Endothelial cell of umbilical vein (primary cell): ENCODE measurements around the gene SH3PXD2A. TPM values are rescaled to one million over a fixed set of nuclear protein-coding genes. Genes with fewer than 3 reads are reported as not detected.

Experiments used
- BruUV-seq: library from RNA; stranded (reverse); fragments of 400-500 nt; replicated peaks from 2 replicates; lab custom pipeline; 2021; lab: Mats Ljungman, UMichigan
- CTCF ChIA-PET: fragments of 300-600, 350-600 bp; sonication (Branson Sonifier 250); formaldehyde crosslinking; loops from one replicate; lab custom pipeline; 2021; ENCODE audit warnings: antibody characterized with exemption, inconsistent platforms; lab: Charles Lee
- POLR2A ChIA-PET: fragments of 300-600, 350-600 bp; sonication (Branson Sonifier 250); formaldehyde crosslinking; loops from one replicate; lab custom pipeline; 2021; ENCODE audit warnings: antibody characterized with exemption, inconsistent platforms; lab: Charles Lee
- DNase-seq: peaks from one replicate; pipeline ENCODE4 v3.0.0-alpha.2; 2011; ENCODE audit warnings: low read depth, low spot score
- FAIRE-seq: peaks from 2 replicates; lab custom pipeline; 2011; peaks lifted over from hg19 to GRCh38; lab: Jason Lieb, UNC
- H2AFZ ChIP-seq: 2 replicates; pipeline ENCODE4 v1.6.0; 2012; ENCODE audit warnings: low read depth, low read length, control low read depth, inconsistent platforms
- H3K27ac ChIP-seq: 2 replicates; pipeline ENCODE4 v1.5.1; 2011; ENCODE audit warnings: low read depth, mild to moderate bottlenecking, control low read depth, low read length, moderate library complexity; ENCODE audit not compliant: insufficient read depth
- H3K27me3 ChIP-seq, 2 experiments: 2 replicates each; pipeline versions ENCODE4 v1.6.0 to v1.6.1; 2011; ENCODE audit warnings: low read length in 2 of 2, mixed read lengths in 1 of 2; ENCODE audit not compliant: control insufficient read depth in 2 of 2, insufficient read depth in 2 of 2
- H3K36me3 ChIP-seq, 2 experiments: 2 replicates in 1 of 2; 3 replicates in 1 of 2; pipeline ENCODE4 v1.5.1; 2011; ENCODE audit warnings: low read length in 2 of 2, mild to moderate bottlenecking in 1 of 2, moderate library complexity in 1 of 2; ENCODE audit not compliant: control insufficient read depth in 2 of 2, insufficient read depth in 2 of 2; ENCODE audit errors: extremely low read depth in 1 of 2
- H3K4me1 ChIP-seq: 3 replicates; pipeline ENCODE4 v1.5.1; 2011; ENCODE audit warnings: mild to moderate bottlenecking, low read length; ENCODE audit not compliant: control insufficient read depth, insufficient read depth; ENCODE audit errors: extremely low read depth
- H3K4me2 ChIP-seq: 2 replicates; pipeline ENCODE4 v1.6.1; 2011; ENCODE audit warnings: low read length, control low read depth, mixed read lengths; ENCODE audit not compliant: insufficient read depth
- H3K4me3 ChIP-seq, 3 experiments: fragments of 200-600 bp in 1 of 3; sonication (generic), shearing (Covaris generic) in 1 of 3; replicated peaks in 1 of 3; 2 replicates each; pipeline ENCODE4 v1.5.1; 2011 to 2016; ENCODE audit warnings: control low read depth in 3 of 3, low read length in 3 of 3, mild to moderate bottlenecking in 2 of 3, inconsistent platforms in 1 of 3, low read depth in 1 of 3, moderate library complexity in 1 of 3; ENCODE audit not compliant: insufficient read depth in 1 of 3
- H3K79me2 ChIP-seq: 2 replicates; pipeline ENCODE4 v1.6.0; 2012; ENCODE audit warnings: low read length, inconsistent platforms; ENCODE audit not compliant: control insufficient read depth, insufficient read depth
- H3K9ac ChIP-seq: replicated peaks from 2 replicates; pipeline ENCODE3; 2011; ENCODE audit warnings: low read length, control low read depth; ENCODE audit not compliant: insufficient read depth; ENCODE audit errors: extremely low read depth
- H3K9me1 ChIP-seq: replicated peaks from 3 replicates; pipeline ENCODE4 v1.6.0; 2011; ENCODE audit warnings: mild to moderate bottlenecking, low read length; ENCODE audit not compliant: control insufficient read depth, insufficient read depth; ENCODE audit errors: extremely low read depth
- H3K9me3 ChIP-seq: replicated peaks from 2 replicates; pipeline ENCODE4 v1.5.1; 2012; ENCODE audit warnings: low read length, inconsistent platforms; ENCODE audit not compliant: control insufficient read depth, insufficient read depth
- H4K20me1 ChIP-seq: replicated peaks from 2 replicates; pipeline ENCODE3; 2011; ENCODE audit warnings: mild to moderate bottlenecking, low read length; ENCODE audit not compliant: control insufficient read depth, insufficient read depth; ENCODE audit errors: extremely low read depth
- EZH2 ChIP-seq: IDR thresholded peaks from 2 replicates; pipeline ENCODE4 v1.6.1; 2012; ENCODE audit warnings: borderline replicate concordance, low read depth, mild to moderate bottlenecking, moderate library complexity, low read length, inconsistent platforms; ENCODE audit not compliant: severe bottlenecking
- FOS ChIP-seq: IDR thresholded peaks from 2 replicates; pipeline ENCODE4 v1.6.1; 2011; ENCODE audit warnings: mild to moderate bottlenecking, low read length, moderate library complexity, borderline replicate concordance; ENCODE audit not compliant: insufficient read depth
- GATA2 ChIP-seq: IDR thresholded peaks from 2 replicates; pipeline ENCODE4 v1.7.0; 2011; ENCODE audit warnings: low read depth, mild to moderate bottlenecking, moderate library complexity, mixed read lengths, low read length; ENCODE audit not compliant: insufficient read length, insufficient read depth
- JUN ChIP-seq: IDR thresholded peaks from 2 replicates; pipeline ENCODE4 v1.6.1; 2011; ENCODE audit warnings: borderline replicate concordance, low read depth; ENCODE audit not compliant: insufficient read length, insufficient read depth
- MYC ChIP-seq: IDR thresholded peaks from one replicate; pipeline ENCODE4 v1.6.1; 2011; ENCODE audit warnings: mild to moderate bottlenecking, low read depth, low read length
- POLR2A ChIP-seq: IDR thresholded peaks from 2 replicates; pipeline ENCODE4 v1.6.1; 2012; ENCODE audit warnings: low read depth, mild to moderate bottlenecking, control low read depth, low read length
- POLR2AphosphoS5 ChIP-seq: IDR thresholded peaks from 2 replicates; pipeline ENCODE4 v1.6.1; 2012; ENCODE audit warnings: low read depth, mild to moderate bottlenecking, control low read depth, low read length, moderate library complexity; ENCODE audit not compliant: insufficient read depth
- dilution Hi-C: fragments of 300-500 bp; cut with MboI; formaldehyde crosslinking; loops from one replicate; pipeline ENCODE4 v1.15.0; 2019; ENCODE audit warnings: low sequenced_read_pairs; ENCODE audit not compliant: extremely low pct_ligation_motif_present
- intact Hi-C: fragments of 100-400 bp; cut with micrococcal nuclease; formaldehyde crosslinking; loops from one replicate; pipeline ENCODE4 v1.10.0; 2022
- polyA plus RNA-seq, 4 experiments: library from polyadenylated mRNA; depleted of rRNA in 3 of 4; stranded (reverse) in 3 of 4; unstranded in 1 of 4; fragments of >200 nt; gene quantifications; 2 replicates each; pipeline versions ENCODE4 v1.2.1 to v1.2.3, GENCODE V29; 2011 to 2012; ENCODE audit warnings: missing spikeins in 1 of 4
- total RNA-seq: library from RNA; stranded (reverse); gene quantifications from 2 replicates; pipeline ENCODE4 v1.2.3, GENCODE V29; 2021
- TF ChIP-seq, protein P1 (sequence below), 2 donors: IDR thresholded peaks; 1 replicate in 1 of 2; 2 replicates in 1 of 2; pipeline ENCODE4 v1.5.1; 2011; ENCODE audit warnings: low read length in 2 of 2, mild to moderate bottlenecking in 2 of 2, moderate library complexity in 2 of 2, control low read depth in 1 of 2, inconsistent platforms in 1 of 2, low read depth in 1 of 2; ENCODE audit not compliant: insufficient read depth in 1 of 2; ENCODE audit errors: extremely low read depth in 1 of 2
- TF ChIP-seq, protein P2 (sequence below): IDR thresholded peaks from 2 replicates; pipeline ENCODE4 v1.6.1; 2011; ENCODE audit not compliant: insufficient read depth, insufficient read length

SH3PXD2A gene
- total and polyA plus RNA-seq, 2 donors (not counting 3 experiments of a cell fraction or from before 2014, with no cell fraction given): 1.4 to 5.1 TPM

DNA sequence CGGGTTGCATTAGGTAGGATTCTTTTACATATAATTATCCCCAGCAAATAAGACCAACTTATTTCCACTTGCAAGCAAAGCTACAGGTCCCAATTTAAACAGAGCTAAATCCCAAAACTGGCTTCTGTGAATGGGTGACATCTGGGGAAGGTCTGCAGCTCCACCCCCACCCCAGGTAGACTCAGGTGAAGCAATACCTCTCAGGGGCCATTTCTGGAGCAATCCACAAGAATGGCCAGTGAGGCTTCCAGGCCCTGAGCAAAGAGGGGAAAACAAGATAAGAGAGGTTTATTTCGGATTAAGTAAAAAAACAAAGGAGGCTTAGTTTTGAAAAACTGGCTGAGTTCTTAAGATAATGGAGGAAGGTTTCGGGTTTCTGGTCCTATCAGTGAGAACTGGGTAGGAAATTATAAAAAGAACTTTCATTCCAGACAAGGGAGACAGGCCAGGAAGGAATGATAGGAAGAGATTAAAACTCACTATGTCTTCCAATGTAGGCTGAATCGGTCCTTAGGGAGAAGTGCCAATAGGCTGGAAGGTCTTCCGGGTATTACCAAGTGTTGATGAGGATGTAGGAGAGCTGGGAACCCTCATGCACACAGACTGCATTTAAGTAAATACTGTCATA lies 25.4 kb downstream of the SH3PXD2A start:
- no peaks in the 10 kb centered on the region for H4K20me1 ChIP-seq
- no peak overlapping the region for H3K4me3 ChIP-seq
- dilution Hi-C loops (no loop called here), intact Hi-C loops (no loop called here)
- no peak overlapping the region for H3K9ac ChIP-seq
- no peaks in the 10 kb centered on the region for H3K9me3 ChIP-seq
- no peaks in the 10 kb centered on the region for H3K79me2 ChIP-seq
- no peak overlapping the region for H2AFZ ChIP-seq
- no peak overlapping the region for H3K4me2 ChIP-seq
- no peaks in the 10 kb centered on the region for H3K9me1 ChIP-seq
- peaks cover 2% of the 10 kb centered on the region for H3K4me1 ChIP-seq
- peak; percentile 80 for DNase-seq
- peak; percentile 48 for FAIRE-seq
- CTCF ChIA-PET: no interaction called here
- no peak for TF ChIP-seq POLR2AphosphoS5
- TF ChIP-seq EZH2: no peak
- no peak for TF ChIP-seq FOS
- TF ChIP-seq, protein P1, sequence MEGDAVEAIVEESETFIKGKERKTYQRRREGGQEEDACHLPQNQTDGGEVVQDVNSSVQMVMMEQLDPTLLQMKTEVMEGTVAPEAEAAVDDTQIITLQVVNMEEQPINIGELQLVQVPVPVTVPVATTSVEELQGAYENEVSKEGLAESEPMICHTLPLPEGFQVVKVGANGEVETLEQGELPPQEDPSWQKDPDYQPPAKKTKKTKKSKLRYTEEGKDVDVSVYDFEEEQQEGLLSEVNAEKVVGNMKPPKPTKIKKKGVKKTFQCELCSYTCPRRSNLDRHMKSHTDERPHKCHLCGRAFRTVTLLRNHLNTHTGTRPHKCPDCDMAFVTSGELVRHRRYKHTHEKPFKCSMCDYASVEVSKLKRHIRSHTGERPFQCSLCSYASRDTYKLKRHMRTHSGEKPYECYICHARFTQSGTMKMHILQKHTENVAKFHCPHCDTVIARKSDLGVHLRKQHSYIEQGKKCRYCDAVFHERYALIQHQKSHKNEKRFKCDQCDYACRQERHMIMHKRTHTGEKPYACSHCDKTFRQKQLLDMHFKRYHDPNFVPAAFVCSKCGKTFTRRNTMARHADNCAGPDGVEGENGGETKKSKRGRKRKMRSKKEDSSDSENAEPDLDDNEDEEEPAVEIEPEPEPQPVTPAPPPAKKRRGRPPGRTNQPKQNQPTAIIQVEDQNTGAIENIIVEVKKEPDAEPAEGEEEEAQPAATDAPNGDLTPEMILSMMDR (IDR thresholded peaks at IDR 0.05; ENCODE audit: extremely low read depth in 1 of 2, insufficient read depth in 1 of 2, low read depth in 1 of 2, low read length in 2 of 2): no peak
- no peak for TF ChIP-seq JUN
- no peak for TF ChIP-seq GATA2
- no peak for TF ChIP-seq POLR2A
- no peak for TF ChIP-seq MYC
- TF ChIP-seq, protein P2, sequence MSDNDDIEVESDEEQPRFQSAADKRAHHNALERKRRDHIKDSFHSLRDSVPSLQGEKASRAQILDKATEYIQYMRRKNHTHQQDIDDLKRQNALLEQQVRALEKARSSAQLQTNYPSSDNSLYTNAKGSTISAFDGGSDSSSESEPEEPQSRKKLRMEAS: no peak
- no peaks in the 10 kb centered on the region for H3K27me3 ChIP-seq
- no peaks in the 10 kb centered on the region for H3K36me3 ChIP-seq
- no TSS peak for BruUV-seq
- POLR2A ChIA-PET: no interaction called here
- H3K27ac ChIP-seq: no peak overlapping the region
